Activated CD8-positive, alpha-beta memory T cell treated with anti-CD3 and anti-CD28 coated beads, Interleukin-2, amount 10 ng/mL, durations not matched to agents 7 days and 5 days (primary cell): ENCODE results near the gene TPST2. TPM values are rescaled to one million over a fixed set of nuclear protein-coding genes. Genes with fewer than 3 reads are reported as not detected.
A peak's percentile ranks its signal among the peaks of the same experiment; 100 is the strongest.
"Not testable (repeated sequence)": the region's sequence is repeated elsewhere in the genome, so short reads cannot be mapped to it uniquely, and the experiment has no call there.

Experiments
- ATAC-seq: fragments of 150-1000 bp; cut with Tn5 transposase; one replicate; pipeline ENCODE4 v1.10.0; 2021; ENCODE audit warnings: moderate library complexity
- CTCF ChIA-PET: fragments of 350-600 bp; sonication (Branson Sonifier 250); formaldehyde crosslinking; loops from one replicate; lab custom pipeline; 2021; ENCODE audit warnings: antibody characterized with exemption; lab: Charles Lee
- DNase-seq: peaks from one replicate; pipeline ENCODE4 v3.0.0-alpha.2; 2020
- H3K27ac Mint-ChIP-seq: one replicate; pipeline ENCODE4 v1.8.0; 2021; ENCODE audit warnings: mild to moderate bottlenecking, mixed read lengths
- H3K27me3 Mint-ChIP-seq: one replicate; pipeline ENCODE4 v1.8.0; 2021; ENCODE audit warnings: mixed read lengths
- H3K36me3 Mint-ChIP-seq: one replicate; pipeline ENCODE4 v1.8.0; 2021; ENCODE audit warnings: mild to moderate bottlenecking, mixed read lengths
- H3K4me1 Mint-ChIP-seq: one replicate; pipeline ENCODE4 v1.8.0; 2021; ENCODE audit warnings: mixed read lengths
- H3K4me3 Mint-ChIP-seq: one replicate; pipeline ENCODE4 v1.8.0; 2021; ENCODE audit warnings: mild to moderate bottlenecking, moderate library complexity, mixed read lengths
- H3K9me3 Mint-ChIP-seq: one replicate; pipeline ENCODE4 v1.8.0; 2022; ENCODE audit warnings: low read depth, mixed read lengths
- total RNA-seq, 2 experiments: library from RNA; stranded (reverse); gene quantifications; one replicate each; pipeline ENCODE4 v1.2.3, GENCODE V29; 2021

The TPST2 gene
- total RNA-seq, 2 experiments from 2014 or later = 61.6 to 81.6 TPM

- no peak for DNase-seq
- H3K27me3 Mint-ChIP-seq = peaks cover 7% of the 10 kb centered on the region
- no peak overlapping the region for H3K27ac Mint-ChIP-seq
- peaks cover 26% of the 10 kb centered on the region for H3K4me1 Mint-ChIP-seq
- H3K36me3 Mint-ChIP-seq = no peaks in the 10 kb centered on the region
- CTCF ChIA-PET = interaction anchor here (0.9 kb wide), 1 partner anchor 24 kb away, joined by 3 read pairs; no protein-coding TSS in a partner anchor
- no peak overlapping the region for H3K4me3 Mint-ChIP-seq
- no peak for ATAC-seq
- H3K9me3 Mint-ChIP-seq = no peaks in the 10 kb centered on the region
These were observed 28.5 kb upstream of the TPST2 start for GRCh38 chr22:26618455-26618854.

- DNase-seq (no peak), ATAC-seq (no peak)
- CTCF ChIA-PET = interaction anchor here (0.6 to 1.6 kb wide), 6 partner anchors 9 to 116 kb away, joined by 3 to 4 read pairs (median 3); no protein-coding TSS in a partner anchor
- peaks cover 16% of the 10 kb centered on the region for H3K27me3 Mint-ChIP-seq
- no peaks in the 10 kb centered on the region for H3K36me3 Mint-ChIP-seq
- H3K4me3 Mint-ChIP-seq = no peak within 1 kb of the TSS
- no peak within 1 kb of the TSS for H3K27ac Mint-ChIP-seq
- no peaks in the 10 kb centered on the region for H3K9me3 Mint-ChIP-seq
- H3K4me1 Mint-ChIP-seq = peaks cover 31% of the 10 kb centered on the region
These were observed 27.6 kb upstream of the TPST2 start, which contains the start of gene CRYBB1 for GRCh38 chr22:26617271-26618199. CRYBB1 (minus strand) TSS chr22:26618027; CDS start chr22:26616319, 1,708 bp downstream.

DNA sequence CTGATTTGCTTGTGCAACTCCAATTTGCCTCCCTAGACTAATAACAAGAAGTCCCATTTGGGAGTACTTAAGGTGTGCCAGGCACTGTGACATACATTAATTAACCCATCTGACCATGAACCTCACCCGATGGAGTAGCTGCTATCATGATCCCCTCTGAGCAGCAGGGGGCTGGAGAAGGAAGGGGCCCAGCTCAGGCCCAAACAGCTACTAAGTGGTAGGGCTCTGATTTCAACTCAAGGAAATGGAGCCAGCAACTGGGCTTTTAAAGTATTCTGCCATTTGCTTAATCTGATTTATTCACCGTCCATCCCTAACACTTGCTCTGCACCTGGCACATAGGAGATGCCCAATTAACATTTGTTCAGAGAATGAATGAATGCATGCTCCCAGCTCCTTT, 26.7 kb upstream of the TPST2 start:
- Mint-ChIP-seq H3K27me3 (peaks cover 16% of the 10 kb centered on the region), H3K27ac (no peak overlapping the region), H3K36me3 (no peaks in the 10 kb centered on the region), H3K4me3 (no peak overlapping the region), H3K4me1 (peaks cover 31% of the 10 kb centered on the region), H3K9me3 (no peaks in the 10 kb centered on the region)
- CTCF ChIA-PET = interaction anchor here (0.8 to 1.6 kb wide), 4 partner anchors 16 to 115 kb away, joined by 3 to 4 read pairs (median 3); no protein-coding TSS in a partner anchor
- DNase-seq = no peak
- no peak for ATAC-seq

DNA sequence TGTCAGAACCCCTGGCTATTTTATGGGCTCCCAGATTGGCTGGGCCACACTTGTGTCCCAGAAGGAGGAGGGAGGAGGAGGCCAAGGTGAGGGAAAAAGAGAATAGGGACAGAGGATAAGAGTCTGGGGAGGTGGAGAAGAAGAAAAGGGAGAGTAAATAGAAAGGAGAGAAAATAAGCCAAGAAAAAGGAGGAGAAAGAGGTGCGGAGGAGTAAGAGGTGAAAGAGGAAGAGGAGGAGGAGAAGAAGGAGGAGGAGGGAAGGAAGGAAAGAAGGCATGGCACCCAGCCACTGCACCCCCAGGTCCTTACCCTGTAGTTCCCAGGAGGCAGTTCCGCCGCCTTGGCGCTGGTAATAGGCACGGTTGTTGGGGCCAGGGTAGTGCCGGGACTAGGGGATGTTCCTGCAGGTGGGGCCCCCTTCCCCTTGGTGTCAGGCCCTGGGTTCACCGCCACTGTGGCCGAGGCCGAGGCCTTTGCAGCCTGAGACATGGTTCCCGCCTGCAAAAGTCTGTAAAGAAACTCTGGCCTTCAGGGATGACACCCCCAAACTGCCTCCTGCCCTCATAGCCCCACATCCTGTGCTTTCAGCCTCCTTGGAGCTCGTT, 26.0 kb upstream of the TPST2 start:
- no peak overlapping the region for H3K4me3 Mint-ChIP-seq
- ATAC-seq (no peak), DNase-seq (no peak)
- CTCF ChIA-PET = interaction anchor here (1.0 to 1.6 kb wide), 4 partner anchors 11 to 109 kb away, joined by 3 to 4 read pairs (median 3); no protein-coding TSS in a partner anchor
- peaks cover 16% of the 10 kb centered on the region for H3K27me3 Mint-ChIP-seq
- H3K36me3 Mint-ChIP-seq = no peaks in the 10 kb centered on the region
- peaks cover 33% of the 10 kb centered on the region for H3K4me1 Mint-ChIP-seq
- H3K9me3 Mint-ChIP-seq = no peaks in the 10 kb centered on the region
- peak overlapping the region; percentile 32 for H3K27ac Mint-ChIP-seq

GRCh38 chr22:26615149-26615548, 25.2 kb upstream of the TPST2 start:
- peaks cover 16% of the 10 kb centered on the region for H3K27me3 Mint-ChIP-seq
- peaks cover 41% of the 10 kb centered on the region for H3K4me1 Mint-ChIP-seq
- no peak overlapping the region for H3K27ac Mint-ChIP-seq
- no peaks in the 10 kb centered on the region for H3K36me3 Mint-ChIP-seq
- no peak for DNase-seq
- no peaks in the 10 kb centered on the region for H3K9me3 Mint-ChIP-seq
- no peak overlapping the region for H3K4me3 Mint-ChIP-seq
- CTCF ChIA-PET = interaction anchor here (1.0 to 1.1 kb wide), 2 partner anchors 12 to 72 kb away, joined by 3 read pairs; no protein-coding TSS in a partner anchor
- no peak for ATAC-seq

- CTCF ChIA-PET = no interaction called here
- H3K9me3 Mint-ChIP-seq = no peaks in the 10 kb centered on the region
- H3K27me3 Mint-ChIP-seq = peaks cover 16% of the 10 kb centered on the region
- no peak for ATAC-seq
- H3K27ac Mint-ChIP-seq = no peak overlapping the region
- H3K36me3 Mint-ChIP-seq = no peaks in the 10 kb centered on the region
- no peak for DNase-seq
- no peak overlapping the region for H3K4me3 Mint-ChIP-seq
- H3K4me1 Mint-ChIP-seq = peaks cover 50% of the 10 kb centered on the region
These were observed 24.4 kb upstream of the TPST2 start for GRCh38 chr22:26614322-26614721.

GRCh38 chr22:26613753-26614152, 23.8 kb upstream of the TPST2 start:
- H3K4me1 Mint-ChIP-seq = peaks cover 53% of the 10 kb centered on the region
- H3K27me3 Mint-ChIP-seq = peaks cover 17% of the 10 kb centered on the region
- not testable (repeated sequence) for ATAC-seq, H3K9me3 Mint-ChIP-seq, DNase-seq, H3K36me3 Mint-ChIP-seq, H3K4me3 Mint-ChIP-seq, H3K27ac Mint-ChIP-seq
- CTCF ChIA-PET = interaction anchor here (2.1 kb wide), 1 partner anchor 17 kb away, joined by 5 read pairs; no protein-coding TSS in a partner anchor

DNA sequence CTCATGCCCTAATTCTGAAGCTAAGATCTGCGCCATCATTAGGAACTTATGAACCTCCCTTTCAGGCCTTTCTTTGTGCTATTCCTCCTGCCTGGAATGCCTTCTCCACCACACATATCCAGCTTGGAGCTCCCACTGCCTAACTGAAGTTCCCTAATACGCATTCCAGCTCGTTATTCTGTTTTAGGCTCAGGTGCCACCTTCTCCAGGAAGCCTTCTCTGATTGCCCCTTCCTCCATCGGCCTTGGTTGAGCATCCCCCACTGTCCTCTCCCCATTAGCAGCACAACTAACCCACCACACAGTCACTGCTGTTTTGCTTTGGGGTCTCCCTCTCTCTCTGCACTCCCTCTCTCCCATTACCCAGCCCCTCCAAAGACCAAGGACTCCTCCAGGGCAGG, 22.7 kb upstream of the TPST2 start:
- Mint-ChIP-seq H3K4me1 (peaks cover 53% of the 10 kb centered on the region), H3K27me3 (peaks cover 21% of the 10 kb centered on the region), H3K27ac (no peak overlapping the region), H3K4me3 (no peak overlapping the region), H3K36me3 (peaks cover 4% of the 10 kb centered on the region), H3K9me3 (no peaks in the 10 kb centered on the region)
- CTCF ChIA-PET = interaction anchor here (1.2 to 2.1 kb wide), 3 partner anchors 12 to 111 kb away, joined by 3 to 5 read pairs (median 5); no protein-coding TSS in a partner anchor
- ATAC-seq (no peak), DNase-seq (no peak)

DNA sequence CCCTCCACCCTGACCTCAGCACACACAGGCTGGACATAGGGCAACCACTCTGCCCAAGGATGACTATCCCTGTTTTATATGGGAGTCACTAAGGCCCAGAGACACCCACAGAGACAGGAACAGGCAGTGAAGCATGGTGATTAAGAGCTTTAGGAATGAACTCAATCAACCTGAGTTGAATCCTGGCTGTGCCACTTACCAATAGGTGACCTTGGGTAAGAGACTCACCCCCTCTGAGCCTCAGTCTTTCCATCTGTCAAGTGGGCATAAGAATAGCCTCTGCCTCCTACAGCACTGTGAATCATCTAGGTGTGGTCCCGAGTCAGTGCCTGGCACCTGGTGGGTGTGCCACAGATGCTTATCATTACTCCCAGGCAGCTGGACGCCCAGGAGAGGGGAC, 21.1 kb upstream of the TPST2 start:
- CTCF ChIA-PET = interaction anchor here (1.0 to 1.7 kb wide), 4 partner anchors 10 to 108 kb away, joined by 3 to 9 read pairs (median 6); partner anchors contain the start of gene CRYBA4
- DNase-seq (no peak), ATAC-seq (peak; percentile 14)
- Mint-ChIP-seq H3K27ac (no peak overlapping the region), H3K4me3 (no peak overlapping the region), H3K4me1 (peaks cover 44% of the 10 kb centered on the region), H3K36me3 (peaks cover 4% of the 10 kb centered on the region), H3K9me3 (no peaks in the 10 kb centered on the region), H3K27me3 (peaks cover 21% of the 10 kb centered on the region)

- ATAC-seq = peak; percentile 87
- CTCF ChIA-PET = interaction anchor here (1.0 to 1.7 kb wide), 4 partner anchors 11 to 108 kb away, joined by 3 to 9 read pairs (median 6); partner anchors contain the start of gene CRYBA4
- peaks cover 41% of the 10 kb centered on the region for H3K4me1 Mint-ChIP-seq
These were observed 20.4 kb upstream of the TPST2 start for GRCh38 chr22:26610072-26610958.

DNA sequence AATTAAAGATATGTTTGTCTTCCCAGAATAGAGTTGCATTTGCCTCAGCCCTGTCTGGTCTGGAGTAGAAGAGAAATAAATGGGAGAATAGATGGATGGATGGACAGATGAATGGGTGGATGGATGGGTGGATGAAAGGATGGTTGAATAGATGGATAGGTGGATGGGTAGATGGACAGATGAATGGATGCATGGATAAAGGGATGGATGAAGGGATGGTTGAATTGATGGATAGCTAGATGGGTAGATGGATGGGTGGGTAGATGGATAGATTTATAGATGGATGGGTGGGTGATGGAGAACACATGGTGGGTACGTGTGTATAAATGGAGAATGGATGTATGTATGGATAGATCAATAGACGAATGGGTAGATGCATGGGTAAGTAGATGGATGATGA, 19.4 kb upstream of the TPST2 start:
- no peak overlapping the region for H3K4me3 Mint-ChIP-seq
- peaks cover 41% of the 10 kb centered on the region for H3K4me1 Mint-ChIP-seq
- H3K9me3 Mint-ChIP-seq = no peaks in the 10 kb centered on the region
- peak overlapping the region; percentile 30 for H3K27ac Mint-ChIP-seq
- peaks cover 4% of the 10 kb centered on the region for H3K36me3 Mint-ChIP-seq
- ATAC-seq (no peak), DNase-seq (no peak)
- peaks cover 20% of the 10 kb centered on the region for H3K27me3 Mint-ChIP-seq
- CTCF ChIA-PET = interaction anchor here (1.7 kb wide), 1 partner anchor 17 kb away, joined by 6 read pairs; no protein-coding TSS in a partner anchor

More at GRCh38 chr22:26610072-26610958, 20.4 kb upstream of the TPST2 start:
- peaks cover 21% of the 10 kb centered on the region for H3K27me3 Mint-ChIP-seq
- DNase-seq = peak; percentile 90
- H3K9me3 Mint-ChIP-seq = no peaks in the 10 kb centered on the region
- peak overlapping the region; percentile 52 for H3K4me3 Mint-ChIP-seq
- H3K36me3 Mint-ChIP-seq = peaks cover 4% of the 10 kb centered on the region
- peak overlapping the region; percentile 90 for H3K27ac Mint-ChIP-seq

GRCh38 chr22:26608129-26608528, 18.2 kb upstream of the TPST2 start:
- H3K27ac Mint-ChIP-seq = no peak overlapping the region
- H3K4me3 Mint-ChIP-seq = no peak overlapping the region
- CTCF ChIA-PET = interaction anchor here (0.9 to 1.4 kb wide), 4 partner anchors 14 to 105 kb away, joined by 3 to 6 read pairs (median 4); no protein-coding TSS in a partner anchor
- ATAC-seq (no peak), DNase-seq (no peak)
- no peaks in the 10 kb centered on the region for H3K9me3 Mint-ChIP-seq
- H3K36me3 Mint-ChIP-seq = peaks cover 4% of the 10 kb centered on the region
- peaks cover 11% of the 10 kb centered on the region for H3K27me3 Mint-ChIP-seq
- peaks cover 47% of the 10 kb centered on the region for H3K4me1 Mint-ChIP-seq
